Stimulated activated CD4-positive, alpha-beta T cell treated with anti-CD3 and anti-CD28 coated beads, Interleukin-1b, Interleukin-23, amount 100 ng/mL, for 4 hours (primary cell): ENCODE data around the gene B3GALT6.

Experiments used
- DNase-seq, 2 donors: peaks; one replicate each; pipeline ENCODE4 v3.0.0-alpha.2; 2020; ENCODE audit warnings: low read depth in 2 of 2

Gene B3GALT6

DNA sequence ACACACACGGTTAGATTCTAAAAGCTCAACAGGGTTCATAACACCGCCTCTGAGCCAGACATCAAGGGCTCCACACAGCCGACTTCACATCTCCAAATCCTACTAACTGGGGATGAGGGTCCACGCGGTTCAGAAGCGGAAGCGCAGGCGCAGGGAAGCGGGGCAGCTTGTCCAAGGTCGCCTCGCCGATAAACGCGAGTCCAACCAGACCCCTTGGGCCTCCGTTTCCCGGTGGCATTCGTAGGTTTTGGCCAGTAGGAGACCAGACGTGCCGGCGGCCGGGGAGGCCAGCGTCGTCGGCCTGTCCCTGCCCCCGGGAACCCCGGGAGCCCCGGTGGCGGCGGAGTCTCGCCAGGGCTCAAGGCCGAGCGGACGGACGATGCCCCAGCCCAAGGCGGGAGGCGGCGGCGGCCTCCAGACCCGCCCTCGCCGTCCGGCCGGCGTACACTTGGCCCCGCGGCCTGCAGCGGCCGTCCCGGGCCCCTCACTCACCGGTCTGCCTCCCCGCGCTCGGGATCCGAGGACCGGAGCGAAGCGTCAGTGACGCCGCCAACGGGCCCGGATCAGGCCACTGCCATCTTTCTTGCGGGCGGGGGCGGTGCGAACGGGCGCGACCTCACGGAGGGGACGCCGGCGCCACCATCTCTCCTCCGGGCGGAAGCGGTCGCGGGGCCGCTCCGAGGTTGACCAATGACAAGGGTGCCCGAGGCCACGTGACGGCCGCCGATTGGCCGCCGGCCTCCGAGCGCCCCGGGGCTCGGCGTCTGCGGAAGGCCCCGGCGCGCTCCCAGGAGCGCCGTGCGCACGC is 433 bp upstream of the B3GALT6 start, which contains the start of gene SDF4:
Gene SDF4, minus strand, starts transcription at position 602 of the 808 bp plus-strand sequence. CDS start 3,229 bp downstream, outside the sequence.
- peak; percentile 92 to 95 for DNase-seq

DNA sequence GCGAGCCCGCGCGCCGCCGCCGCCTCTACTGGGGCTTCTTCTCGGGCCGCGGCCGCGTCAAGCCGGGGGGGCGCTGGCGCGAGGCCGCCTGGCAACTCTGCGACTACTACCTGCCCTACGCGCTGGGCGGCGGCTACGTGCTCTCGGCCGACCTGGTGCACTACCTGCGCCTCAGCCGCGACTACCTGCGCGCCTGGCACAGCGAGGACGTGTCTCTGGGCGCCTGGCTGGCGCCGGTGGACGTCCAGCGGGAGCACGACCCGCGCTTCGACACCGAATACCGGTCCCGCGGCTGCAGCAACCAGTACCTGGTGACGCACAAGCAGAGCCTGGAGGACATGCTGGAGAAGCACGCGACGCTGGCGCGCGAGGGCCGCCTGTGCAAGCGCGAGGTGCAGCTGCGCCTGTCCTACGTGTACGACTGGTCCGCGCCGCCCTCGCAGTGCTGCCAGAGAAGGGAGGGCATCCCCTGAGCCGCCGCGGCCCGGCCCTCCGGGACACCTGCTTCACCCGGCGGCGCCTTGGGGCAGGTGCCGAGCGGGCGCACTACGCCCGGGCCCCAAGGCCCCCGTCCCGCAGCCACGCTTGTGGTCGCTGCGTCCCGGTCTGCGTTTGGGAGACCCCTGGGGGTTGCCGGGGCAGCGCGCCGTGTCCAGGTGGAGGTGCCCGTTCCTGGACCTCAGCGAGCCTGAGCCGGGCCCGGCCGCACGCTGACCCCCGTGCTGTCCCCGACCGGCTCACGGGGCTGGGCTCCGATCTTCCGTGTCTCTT is 944 bp downstream of the B3GALT6 start:
- no peak for DNase-seq

DNA sequence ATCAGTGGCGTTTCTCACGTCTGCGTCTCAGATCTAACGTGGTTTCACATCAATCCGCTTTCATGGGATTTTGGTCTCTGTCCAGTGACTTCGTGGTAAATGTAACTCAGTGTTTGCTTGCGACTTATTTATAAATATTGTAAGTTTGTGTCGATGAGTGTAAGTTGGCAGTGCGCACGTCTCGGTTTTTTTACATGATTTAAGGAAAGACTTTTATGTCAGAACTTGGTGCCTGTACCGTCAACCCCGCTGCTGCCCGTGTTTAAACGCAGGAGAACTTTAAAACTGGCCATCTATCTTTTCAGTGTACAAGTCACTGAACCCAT is 1.5 kb downstream of the B3GALT6 start:
- DNase-seq: no peak

DNA sequence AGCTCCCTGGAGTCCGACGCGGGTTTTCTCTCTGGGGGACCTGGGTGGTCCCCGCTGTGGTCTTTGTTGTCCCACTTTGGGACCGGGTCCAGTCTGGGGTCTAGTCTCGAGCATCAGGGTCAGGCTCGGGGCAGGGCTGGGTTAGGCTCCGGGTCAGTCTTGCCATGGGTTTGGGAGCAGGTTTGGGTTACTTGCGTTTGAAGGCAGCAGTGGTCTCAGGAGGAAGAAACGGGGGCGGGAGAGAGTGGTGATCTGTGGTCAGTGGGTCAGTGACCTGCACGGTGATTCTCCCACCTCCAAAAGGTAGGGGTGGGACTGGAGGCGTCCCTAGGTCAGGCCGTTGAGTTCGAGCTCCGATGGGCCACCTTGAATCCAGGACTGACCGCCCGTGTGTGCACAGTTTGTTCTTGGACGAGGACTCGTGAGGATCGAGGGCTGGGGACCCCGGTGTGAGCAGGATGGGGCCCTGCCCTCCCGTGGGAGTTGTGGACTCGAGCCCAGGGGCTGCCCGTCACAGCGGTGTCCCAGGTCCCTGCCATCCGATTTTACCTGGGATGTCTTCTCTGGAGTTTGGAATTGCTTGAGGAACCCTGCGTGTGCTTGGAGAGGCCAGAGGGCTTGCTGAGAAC is 2.3 kb downstream of the B3GALT6 start:
- DNase-seq: no peak

DNA sequence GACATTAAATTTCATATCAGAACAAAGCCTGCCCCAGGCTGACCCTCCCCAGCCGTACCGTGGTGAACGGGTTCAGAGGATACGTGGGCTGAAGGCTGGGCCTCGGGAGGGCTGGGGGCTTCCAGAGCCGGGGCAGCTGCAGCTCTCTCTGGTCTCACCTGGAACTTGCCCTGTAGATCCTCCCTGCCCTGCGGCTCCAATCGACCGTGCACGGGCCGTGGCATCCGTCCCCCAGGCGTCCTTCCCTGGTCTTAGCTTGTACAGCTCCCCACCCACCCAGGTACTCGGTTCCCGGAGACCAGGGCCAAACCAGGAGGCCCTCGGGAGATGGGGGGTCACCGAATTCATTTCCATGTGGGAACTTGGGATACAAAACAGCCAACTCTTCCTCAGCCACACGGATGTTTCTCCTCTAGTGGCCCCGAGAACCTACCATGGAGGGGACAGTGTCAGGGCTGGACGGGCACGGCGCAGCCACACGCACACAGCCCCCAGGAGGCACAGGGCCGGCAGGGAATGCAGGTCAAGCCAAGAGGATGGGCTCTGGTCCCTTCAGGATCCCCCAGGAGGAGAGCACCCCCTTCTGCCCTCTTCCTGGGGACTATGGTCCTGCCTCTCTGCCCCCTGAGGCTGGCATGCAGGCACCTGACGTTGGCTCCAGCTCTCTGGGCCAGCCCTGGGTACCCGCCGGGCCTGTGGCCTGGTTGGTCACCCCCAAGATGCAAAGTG is 3.1 kb downstream of the B3GALT6 start:
- DNase-seq: no peak

DNA sequence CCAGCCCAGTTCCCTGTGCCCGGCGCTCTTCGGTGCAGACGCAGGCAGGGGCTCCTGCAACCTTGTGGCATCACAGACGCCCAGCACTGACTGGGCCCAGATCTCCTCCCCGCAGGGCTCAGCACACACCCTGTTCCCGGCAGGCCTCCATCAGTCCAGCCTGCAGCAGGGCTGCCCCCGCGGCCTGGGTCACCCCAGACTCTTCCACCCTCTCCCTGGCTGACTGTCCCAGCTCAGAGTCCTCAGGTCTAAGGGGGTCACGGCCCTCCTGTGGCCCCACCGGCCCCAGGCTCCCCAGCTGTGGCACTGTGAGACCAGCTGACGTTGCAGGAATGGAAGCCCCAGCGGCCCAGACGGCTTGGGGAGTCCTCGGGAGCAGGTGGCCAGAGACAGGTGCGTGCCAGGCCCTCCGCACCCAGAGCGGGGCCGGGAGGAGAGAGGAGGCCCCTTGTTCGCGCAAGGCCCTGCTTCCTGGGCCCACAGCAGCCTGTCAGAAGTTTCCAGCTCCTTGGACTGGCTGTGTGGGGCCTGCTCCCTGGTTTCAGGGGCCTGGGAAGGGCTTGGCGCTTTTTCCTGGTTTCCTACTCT is 4.2 kb downstream of the B3GALT6 start:
- DNase-seq: no peak

DNA sequence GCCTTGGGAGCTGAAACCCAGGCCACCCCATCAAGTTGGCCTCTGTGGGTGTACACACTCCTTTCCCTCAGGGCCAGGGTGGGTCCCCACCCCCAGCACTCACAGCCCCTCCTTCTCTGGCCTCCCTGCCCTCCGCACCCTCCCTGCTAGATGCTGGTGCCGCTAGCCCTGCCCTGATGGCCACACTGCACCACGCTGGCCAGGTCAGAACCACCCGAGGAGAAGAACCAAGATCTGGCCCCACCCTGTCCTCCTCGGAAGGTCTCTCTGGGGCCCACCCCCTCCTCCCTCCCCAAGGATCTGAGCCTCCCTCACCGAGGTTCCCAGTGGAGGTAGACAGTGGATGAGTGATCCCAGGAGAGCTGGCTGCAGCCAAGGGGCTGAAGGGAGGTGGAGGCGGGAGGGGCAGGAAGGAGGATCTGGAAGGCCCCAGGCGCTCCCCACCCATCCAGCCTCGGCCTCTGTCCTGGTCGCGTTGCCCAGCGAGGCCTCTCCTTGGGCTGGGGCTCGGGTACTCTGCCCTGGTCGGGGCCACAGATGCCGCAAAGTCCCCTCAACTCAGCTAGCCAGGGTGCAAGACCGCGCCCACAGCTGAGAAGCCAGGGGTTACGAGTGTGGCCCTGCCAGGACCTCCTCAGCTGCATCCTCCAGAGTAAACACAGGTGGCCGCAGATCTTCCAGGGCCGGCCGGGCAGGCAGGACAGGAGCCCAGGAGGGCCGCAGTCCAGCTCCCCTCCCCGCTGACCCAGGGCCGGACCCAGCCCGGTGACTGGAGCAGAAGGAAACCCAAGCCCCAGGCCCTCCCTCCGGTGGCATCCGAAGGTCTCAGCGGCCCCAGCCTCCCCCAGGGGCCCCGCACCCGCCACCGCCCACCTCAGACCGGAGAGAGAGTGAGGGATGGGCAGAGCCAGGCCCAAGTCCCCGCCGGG is 5.2 kb downstream of the B3GALT6 start:
- DNase-seq: no peak

DNA sequence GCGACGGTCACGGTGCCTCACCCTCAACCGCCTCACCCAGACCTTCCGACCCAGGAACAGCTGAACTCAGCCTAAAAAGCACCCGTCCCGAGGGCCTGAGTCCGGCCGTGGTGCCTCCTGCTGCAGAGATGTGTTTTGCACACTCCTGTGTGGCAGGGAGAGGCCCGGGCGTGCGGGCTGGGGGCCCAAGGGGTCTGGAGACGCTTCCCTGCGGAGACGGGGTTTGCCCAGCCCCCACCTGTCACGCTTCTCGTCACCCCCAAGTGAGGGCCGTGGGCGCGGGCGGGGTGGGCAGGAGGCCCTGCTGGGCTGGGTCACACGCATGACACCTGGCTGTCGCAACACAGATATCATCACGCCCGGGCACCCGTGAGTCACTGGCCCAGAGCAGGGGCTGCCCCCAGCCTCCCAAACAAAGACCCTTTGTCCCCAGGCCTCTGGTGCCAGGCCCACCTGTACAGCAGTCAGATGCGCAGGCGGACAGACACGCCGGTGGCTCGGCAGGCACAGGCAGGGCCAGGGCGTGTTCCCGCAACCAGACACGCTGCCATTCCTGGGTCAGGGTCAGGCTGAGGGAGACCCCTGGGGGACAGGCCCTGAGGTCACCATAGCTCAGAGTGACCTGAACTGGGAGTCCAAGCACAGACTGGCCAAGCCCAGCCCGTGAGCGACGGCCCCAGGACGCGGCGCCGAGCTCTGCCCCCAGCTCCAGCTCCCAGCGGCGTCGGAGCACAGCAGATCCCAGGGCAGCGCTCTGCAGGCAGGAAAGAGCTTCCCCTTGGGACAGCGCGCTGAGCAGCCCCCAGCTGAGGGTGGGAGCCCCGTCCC is 6.1 kb downstream of the B3GALT6 start:
- DNase-seq: no peak

DNA sequence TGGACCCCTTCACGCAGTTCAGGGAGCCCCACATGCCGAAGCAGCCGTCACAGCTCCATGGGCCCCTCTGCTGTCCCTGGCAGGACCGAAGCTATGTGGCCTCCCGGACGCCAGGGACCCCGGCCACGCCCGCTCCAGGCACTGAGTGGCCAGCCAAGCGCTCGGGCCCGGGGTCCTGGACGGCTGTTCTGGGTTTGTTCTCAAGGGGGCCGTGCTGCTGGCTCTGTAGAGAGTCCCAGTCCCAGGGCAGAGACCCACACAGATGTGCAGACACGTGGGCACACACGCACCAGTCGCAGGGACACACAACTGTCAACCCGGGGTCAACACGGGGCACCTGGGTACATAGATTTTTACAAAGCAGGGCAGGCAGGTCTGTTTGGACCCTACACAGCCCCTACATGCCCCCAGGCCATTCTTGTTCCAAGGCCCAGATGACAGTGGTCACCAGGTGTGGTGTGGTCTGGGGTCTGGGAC is 6.7 kb downstream of the B3GALT6 start:
- no peak for DNase-seq

DNA sequence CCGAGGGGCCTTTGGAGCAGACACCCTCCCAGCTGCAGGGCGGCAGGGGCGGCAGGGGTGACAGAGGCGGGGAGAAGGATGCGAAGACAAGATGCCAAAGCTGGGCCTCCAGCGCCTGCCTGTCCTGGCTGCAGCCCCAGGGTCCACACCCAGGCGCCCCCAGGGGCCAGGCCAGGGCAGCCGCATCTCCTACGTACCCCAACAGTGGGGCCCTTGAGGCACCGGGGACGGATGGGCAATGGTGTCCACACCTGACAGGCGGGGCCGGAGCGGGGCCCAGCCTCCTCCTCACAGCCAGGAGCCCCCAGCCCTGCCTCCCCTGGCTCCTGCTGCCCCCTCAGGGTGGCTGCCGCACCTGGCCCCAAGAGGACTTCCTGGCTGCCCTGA is 7.2 kb downstream of the B3GALT6 start:
- no peak for DNase-seq

DNA sequence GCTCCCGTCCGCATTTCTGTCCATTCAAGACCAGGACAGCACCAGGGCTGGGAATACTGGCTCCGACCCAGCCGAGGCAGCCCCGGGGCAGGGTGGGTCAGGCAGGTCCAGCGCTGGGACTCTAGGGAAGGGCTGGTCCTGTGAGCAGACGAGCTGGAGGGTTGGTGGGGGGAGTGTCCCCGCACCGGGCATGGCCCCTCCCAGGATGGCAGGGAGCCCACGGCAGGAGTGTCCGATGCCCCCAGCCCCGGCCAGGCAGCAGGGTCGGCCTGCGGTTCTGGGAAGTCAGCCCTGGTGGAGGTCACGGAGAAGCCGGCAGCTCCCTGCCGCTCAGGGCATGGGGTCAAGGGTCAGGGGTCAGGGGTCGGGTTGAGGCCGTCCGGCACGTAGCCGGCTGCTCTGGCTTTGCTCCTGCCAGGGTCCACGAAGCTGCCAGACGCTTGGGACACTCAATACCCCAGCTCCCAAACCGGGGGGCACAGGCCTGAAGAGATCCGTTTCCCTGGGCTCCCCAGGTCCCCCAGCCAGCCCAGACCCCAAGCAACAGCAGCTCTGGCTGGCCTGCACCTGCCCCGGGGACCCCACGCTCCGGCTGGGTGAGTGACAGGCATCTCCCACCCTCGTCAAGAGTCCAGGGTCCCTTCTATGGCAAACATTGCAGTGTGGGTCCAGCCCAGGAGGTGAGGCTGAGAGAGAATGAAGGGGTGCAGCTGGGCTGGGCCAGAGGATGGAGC is 7.7 kb downstream of the B3GALT6 start:
- no peak for DNase-seq

DNA sequence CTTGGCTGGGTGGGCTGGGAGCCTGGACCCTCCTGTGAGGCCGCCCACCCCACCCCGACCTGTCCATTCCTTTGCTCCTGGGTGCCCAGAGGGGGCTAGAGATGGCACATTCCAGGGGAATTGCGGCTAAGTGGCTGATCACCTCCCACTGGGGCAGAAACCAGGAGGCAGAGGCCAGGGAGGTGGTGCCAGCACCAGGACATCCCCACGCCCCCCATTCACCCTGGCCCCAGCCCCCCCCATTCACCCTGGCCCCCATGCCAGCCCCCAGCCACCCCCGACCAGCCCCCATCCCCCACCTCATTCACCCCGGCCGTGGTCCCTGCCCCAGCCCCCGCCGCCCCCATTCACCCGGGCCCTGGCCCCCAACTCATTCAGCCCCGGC is 8.3 kb downstream of the B3GALT6 start:
- no peak for DNase-seq

DNA sequence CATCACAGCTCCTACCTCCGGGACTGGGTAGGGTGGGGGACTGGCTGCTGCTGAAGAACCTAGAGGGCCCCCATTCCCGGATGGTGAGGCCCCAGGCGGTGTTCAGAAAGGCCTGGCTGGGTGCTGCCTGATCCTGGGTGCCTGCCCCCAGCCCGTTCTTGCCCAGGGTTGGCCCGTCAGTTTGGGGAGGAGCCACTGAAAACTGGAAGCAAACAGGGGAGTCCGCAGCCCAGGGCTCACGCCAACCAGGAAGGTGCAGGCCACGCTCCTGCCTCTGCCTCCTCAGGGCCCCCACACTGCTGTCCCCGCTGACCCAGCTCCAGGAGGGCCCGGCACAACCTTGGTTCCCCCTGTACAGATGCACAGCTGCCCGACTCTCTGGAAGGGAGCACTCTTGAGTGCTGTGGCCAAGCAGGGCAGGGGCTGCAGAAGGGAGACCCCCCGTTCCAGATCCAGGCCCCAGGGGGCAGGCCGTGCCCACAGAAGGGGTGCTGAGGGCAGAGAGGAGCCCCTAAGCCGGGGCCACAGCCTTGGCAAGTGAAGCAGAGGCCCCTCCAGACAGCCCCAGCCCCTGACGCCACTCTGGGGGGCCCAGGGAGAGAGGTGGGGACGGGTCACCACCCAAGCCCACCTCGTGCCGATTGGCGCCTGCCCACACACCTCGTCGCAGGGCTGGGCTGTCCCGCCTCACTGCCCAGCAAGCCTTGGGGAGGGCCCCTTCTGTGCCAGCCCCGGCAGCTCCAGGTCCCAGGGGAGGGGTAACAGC is 9.0 kb downstream of the B3GALT6 start:
- DNase-seq: no peak

DNA sequence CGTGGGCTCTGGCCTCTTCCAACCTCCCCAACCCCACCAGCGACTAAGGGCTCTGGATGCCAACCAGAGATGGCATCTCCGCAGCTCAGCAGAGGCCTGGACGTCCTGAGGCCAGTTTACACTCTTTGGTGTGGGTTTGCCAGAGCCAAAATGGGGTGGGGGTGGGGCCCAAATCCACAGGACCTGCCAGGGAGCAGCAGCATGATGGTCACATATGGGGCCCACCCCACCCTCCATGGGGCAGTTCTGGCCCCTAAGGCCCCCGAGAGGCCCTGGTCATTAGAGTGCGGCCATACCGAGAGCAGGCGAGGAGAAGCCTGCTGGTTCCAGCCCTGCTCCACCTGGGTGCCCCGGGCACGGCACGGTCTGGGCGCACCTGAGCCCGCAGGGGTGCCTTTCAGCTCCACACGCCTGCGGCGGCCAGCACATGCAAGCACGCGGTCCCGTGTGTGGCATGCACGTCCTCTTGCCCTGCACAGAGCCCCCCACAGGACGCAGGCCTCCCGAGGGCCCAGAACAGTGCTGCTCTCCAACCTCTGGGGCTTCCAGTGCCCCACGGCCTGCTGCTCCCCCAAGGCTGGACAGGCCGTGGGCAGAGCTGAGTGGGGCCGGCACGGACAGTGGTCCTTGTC is 9.7 kb downstream of the B3GALT6 start:
- DNase-seq: no peak

DNA sequence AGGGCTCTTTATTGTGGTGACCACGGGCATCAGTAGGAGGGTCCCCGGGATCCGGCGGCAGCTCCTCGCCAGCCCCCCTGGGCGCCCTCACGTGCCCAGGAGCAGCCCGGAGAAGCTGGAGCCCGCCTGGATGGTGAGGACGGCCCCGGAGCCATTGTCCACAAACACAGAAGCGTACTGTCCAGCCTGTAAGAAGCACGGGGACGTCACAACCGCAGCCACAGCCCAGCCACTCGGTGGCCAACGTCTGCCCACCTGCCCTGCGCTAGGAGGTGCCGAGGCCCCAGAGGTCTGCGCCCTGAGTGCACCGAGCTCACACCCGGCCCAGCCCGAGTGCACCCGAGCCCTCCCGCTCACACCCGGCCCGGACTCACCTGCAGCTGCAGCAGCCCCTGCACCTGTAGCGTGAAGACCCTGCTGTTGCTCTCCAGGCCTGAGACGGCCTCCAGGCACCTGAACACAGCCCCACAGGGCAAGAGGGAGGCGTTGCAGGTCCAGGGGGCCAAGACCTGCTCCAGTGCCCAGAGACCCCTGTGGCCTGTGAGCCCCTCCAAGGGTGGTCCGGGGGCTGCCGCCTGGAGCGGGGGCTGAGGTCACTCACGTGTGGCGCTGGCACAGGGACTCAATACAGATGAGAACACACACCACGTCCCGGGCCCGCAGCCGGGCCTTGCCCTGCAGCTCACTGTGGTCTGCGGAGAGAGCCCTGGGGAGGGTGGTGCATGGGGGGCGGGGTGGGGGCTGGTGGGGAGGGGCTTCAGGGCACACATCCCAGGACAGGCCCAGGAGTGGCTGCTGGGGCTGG is 10.6 kb downstream of the B3GALT6 start:
- no peak for DNase-seq

DNA sequence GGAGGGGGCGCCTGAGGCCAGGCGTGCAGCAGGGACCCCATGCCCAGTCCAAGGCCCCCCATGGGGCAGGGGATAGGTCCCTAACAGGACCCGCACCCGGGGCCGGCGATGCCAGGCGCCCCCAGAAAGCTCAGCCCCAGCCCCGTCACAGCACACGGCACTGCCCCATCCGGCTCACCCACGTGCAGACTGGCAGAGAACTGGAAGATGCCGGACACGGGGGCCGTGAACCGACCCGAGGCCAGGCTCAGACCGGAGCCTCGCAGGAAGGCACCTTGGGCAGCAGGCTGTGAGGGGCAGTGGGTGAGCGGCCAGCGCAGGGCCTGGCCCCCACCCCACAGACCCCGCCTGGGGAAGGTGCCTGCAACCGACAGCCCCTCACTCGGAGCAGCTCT is 11.2 kb downstream of the B3GALT6 start:
- DNase-seq: no peak

DNA sequence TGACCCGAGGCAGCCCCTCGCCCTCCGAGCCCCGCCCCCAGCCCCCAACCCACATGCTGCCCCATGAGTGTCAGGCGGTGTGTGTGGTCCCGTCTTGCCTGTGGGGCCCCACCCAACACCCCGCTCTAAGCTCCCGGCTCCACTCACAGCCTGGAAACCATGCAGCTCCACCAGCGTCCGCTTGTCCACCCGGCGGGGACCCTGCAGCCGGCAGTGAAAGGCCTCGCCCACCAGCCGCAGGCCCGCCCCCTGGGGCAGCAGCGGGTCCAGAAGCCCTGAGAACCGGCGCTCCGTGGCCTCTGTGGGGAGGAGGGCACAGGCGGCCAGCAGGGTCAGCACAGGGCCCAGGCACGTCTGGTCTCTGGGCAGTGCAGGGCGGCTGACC is 11.8 kb downstream of the B3GALT6 start:
- no peak for DNase-seq
